GM21576 (cell line): Measurements from ENCODE around the gene ACOT2.
"Not testable (repeated sequence)": the region's sequence is repeated elsewhere in the genome, so short reads cannot be mapped to it uniquely, and the experiment has no call there.

Experiments used
- ATAC-seq: cut with Tn5 transposase; IDR thresholded peaks from one replicate; pipeline ENCODE4 v1.9.1; 2021; ENCODE audit warnings: mild to moderate bottlenecking, moderate library complexity; ENCODE audit not compliant: unreplicated experiment

ACOT2 gene

DNA sequence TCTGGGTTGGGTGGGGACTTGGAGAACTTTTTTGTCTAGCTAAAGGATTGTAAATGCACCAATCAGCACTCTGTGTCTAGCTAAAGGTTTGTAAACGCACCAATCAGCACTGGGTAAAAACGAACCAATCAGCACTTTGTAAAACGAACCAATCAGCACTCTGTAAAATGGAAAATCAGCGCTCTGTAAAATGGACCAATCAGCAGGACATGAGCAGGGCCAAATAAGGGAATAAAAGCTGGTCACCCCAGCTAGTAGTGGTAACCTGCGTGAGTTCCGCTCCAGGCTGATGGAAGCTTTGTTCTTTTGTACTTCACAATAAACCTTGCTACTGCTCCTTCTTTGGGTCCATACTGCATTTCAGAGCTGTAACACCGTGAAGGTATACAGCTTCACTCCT, 1.7 kb upstream of the ACOT2 start:
- no peak for ATAC-seq

DNA sequence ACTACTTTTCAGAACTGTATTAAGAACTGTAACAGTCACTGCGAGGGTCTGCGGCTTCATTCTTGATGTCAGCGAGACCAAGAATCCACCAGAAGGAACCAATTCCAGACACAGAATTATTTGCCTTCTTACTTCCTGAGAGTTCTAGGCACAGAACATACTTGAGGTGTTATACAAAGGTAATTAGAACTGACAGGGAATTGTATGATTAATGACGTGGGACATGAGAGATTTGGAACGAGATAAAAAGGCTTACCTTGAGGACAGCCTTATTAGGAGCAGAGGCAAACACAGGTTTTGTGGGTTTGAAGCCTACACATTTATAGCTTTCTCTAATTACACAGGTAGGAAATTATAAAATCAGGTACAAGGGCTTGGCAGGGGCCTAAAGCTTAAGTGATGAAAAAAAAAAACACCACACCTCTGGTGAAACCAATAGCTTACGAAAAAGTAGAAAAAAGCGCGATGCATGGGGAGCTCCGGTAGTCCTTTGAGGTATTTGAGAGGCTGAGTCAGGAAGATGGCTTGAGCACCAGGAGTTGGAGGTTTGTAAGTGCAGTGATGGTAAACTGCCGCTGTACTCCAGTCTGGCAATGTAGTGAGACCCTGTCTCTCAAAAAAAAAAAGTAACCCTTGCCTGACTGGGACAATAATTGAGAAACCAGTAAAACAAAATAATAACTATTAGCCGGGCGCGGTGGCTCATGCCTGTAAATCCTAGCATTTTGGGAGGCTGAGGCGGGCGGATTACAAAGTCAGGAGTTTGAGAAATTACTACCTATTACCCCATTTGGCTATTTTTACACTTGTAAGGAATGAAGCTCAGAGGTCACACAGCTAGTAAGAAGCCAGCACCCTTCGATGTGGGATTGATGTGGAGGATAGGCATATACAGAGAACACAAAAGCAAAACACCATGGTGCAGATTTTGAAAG, 795 bp upstream of the ACOT2 start:
- no peak for ATAC-seq

DNA sequence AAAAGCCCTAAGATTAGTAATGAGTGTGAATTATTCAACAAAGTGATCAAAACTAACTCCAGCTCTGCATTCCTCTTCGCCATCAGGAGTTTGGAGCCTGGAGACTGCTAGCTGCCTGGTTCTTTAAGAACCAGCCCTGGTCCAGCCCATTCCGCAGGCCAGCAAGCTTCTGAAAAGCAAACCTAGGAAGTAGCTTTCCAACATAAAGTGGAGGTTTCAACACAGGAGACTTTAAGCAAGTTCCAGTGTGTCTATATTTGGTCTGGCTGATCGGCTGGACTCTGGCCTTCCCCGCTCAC, 178 bp upstream of the ACOT2 start:
- not testable (repeated sequence) for ATAC-seq

GRCh38 chr14:73570913-73571312, 1.9 kb downstream of the ACOT2 start:
- not testable (repeated sequence) for ATAC-seq

DNA sequence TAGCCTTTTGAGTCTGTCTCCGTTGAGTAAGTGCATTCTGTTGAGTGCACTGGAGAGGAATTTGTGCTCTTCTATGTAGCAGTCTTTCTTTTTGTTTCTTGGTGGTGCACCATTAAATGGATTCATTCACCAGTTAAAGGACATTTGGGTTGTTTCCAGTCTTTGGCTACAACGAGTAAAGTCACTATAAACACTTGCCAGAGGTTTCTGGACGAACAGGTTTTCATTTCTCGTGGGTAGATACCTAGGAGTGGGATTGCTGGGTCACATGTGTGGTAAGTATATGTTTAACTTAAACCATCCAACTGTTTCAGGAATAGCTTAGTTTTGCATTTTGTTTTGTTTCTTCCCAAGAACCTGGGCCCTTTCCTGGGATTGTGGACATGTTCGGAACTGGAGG, 4.0 kb downstream of the ACOT2 start:
- ATAC-seq, result not testable (repeated sequence)

GRCh38 chr14:73573740-73574139, 4.7 kb downstream of the ACOT2 start:
- not testable (repeated sequence) for ATAC-seq

- not testable (repeated sequence) for ATAC-seq
These were observed 5.2 kb downstream of the ACOT2 start for GRCh38 chr14:73574251-73574650.

DNA sequence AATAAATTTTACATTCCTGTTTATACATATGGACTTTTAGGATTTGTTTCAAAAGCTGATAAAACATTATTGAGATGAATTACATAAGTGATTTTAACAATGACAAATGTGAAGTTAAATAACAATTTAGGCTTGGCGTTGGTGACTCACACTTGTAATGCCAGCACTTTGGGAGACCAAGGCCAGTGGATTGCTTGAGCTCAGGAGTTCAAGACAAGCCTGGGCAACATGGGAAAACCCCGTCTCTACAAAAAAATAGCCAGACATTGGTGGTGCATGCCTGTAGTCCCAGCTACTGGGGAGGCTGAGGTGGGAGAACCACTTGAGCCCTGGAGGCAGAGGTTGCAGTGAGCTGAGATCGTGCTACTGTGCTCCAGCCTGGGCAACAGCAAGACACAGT, 7.4 kb downstream of the ACOT2 start:
- no peak for ATAC-seq

DNA sequence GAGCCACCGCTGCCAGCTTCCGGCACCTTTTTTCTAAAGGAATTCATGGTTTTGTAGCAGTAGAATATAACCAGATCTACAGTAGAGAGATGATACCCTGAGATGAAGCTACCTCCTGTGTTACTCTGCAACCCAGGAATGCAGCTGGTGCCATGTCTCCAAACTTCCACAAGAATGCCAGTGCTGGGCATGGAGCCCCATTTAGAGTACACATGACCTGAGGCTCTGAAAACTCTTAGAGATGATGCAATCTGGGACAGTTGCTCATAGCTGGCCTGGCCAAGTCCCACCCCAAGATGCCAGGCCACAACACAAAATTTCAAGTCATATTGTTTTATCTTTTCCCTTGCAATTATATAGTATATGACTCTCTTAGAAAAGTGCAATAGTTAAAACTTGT, 8.2 kb downstream of the ACOT2 start:
- not testable (repeated sequence) for ATAC-seq

GRCh38 chr14:73582102-73582979, 13.3 kb downstream of the ACOT2 start:
- ATAC-seq, result not testable (repeated sequence)

DNA sequence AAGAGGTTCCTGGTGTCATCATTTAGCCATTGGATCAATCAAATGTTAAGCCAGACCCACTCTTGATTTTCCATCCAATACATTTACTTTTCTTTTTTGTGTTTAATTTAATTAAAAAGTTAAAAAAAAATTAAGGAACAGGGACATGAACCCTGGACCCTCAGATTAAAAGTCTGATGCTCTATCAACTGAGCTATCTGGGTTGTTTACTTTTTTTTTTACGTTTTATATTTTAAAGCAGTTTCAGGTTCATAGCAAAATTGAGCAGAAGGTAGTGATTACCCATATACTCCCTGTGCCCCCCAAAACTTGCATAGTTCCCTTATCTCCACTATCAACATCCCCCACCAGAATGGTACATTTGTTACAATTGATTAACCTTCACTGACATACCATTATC, 19.7 kb downstream of the ACOT2 start:
- ATAC-seq, result no peak

- ATAC-seq, result no peak
These were observed 20.1 kb downstream of the ACOT2 start for GRCh38 chr14:73589116-73589515.

GRCh38 chr14:73590673-73591004, 21.6 kb downstream of the ACOT2 start:
- ATAC-seq, result not testable (repeated sequence)

DNA sequence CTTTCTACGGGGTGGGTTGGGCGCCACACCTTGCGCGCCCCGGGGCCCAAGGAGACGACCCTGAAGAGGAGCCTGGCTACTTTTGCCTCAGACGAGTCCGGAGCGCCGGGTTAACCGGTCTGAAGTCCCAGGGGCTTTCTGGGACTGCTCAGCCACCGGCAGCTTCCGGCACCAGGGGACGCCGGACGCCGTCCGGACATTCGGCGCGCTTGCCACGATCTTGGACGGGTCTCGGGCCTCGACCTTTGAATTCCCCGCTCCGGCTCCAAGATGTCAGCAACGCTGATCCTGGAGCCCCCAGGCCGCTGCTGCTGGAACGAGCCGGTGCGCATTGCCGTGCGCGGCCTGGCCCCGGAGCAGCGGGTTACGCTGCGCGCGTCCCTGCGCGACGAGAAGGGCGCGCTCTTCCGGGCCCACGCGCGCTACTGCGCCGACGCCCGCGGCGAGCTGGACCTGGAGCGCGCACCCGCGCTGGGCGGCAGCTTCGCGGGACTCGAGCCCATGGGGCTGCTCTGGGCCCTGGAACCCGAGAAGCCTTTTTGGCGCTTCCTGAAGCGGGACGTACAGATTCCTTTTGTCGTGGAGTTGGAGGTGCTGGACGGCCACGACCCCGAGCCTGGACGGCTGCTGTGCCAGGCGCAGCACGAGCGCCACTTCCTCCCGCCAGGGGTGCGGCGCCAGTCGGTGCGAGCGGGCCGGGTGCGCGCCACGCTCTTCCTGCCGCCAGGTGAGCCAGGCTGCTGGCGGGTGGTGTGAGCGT, 22.9 kb downstream of the ACOT2 start, which contains the start of gene ACOT4:
ACOT4 (plus strand) TSS at position 184 of the 760 bp plus-strand sequence; CDS start at position 271, 87 bp downstream.
- no peak for ATAC-seq

GRCh38 chr14:73594491-73594890, 25.5 kb downstream of the ACOT2 start:
- no peak for ATAC-seq

DNA sequence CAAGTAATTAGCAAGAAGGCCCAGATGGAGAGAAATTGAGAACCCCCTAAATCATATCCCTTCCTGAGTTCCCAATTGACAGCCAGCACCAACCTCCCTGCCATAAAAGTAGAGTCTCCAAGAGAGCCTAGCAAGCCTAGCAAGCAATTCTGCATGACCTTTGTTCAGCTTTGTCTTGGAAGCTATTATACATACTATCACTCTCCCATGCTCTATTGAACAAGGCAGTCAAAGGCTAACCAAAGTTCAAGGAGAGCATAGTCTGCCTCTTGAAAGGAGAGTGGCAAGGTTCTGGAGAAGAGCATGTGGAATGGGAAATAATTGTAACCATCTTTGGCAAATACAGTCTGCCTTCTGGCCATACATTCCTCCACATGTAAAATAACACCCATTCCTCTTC, 30.5 kb downstream of the ACOT2 start:
- ATAC-seq, result no peak

- ATAC-seq, result no peak
These were observed 34.0 kb downstream of the ACOT2 start for GRCh38 chr14:73602994-73603393.

DNA sequence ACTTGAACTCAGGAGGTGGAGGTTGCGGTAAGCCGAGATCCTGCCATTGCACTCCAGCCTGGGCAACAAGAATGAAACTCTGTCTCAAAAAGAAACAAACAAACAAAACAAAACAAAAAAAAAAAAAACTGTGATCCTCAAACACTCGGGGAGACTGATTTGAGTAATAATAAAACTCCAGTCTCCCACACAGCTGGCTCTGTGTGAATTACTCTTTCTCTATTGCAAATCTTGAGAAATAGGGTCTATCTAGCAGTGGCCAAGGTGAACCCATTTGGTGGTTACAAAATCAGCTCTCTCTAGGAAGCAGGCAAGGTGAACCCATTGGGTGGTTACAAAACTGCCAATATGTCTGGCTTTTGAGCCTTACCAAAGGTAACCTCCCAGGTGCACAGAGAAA, 37.3 kb downstream of the ACOT2 start:
- ATAC-seq, result no peak

DNA sequence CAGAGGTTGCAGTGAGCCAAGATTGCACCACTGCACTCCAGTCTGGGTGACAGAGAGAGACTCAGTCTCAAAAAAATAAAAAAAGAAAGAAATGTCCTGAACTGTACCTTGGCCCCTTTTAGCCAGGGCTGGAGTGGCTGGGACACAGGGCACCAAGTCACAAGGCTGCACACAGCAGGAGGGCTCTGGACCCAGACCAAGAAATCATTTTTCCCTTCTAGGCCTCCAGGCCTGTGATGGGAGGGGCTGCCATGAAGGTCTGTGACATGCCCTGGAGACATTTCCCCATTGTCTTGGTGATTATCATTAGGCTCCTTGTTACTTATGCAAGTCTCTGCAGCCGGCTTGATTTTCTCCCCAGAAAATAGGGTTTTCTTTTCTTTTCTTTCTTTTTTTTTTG, 38.2 kb downstream of the ACOT2 start:
- ATAC-seq, result no peak

DNA sequence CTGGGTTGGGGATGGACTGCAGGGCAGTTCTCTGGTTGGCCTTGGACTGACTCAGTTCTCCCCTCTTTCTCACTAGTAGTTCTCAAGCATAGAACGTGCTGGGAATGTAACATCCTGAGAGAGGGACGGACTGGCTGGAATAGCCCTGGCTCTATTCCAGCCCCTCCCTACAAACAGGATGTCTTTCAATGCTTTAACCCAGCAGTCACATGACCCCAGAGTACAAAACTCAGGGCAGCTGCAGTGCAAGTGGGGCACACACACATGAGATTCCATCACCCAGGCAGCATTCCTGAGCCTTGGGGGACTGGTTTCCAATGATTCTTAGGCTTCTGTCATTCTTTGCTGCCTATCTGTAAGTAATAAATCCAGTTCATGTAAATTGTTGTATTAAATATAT, 41.7 kb downstream of the ACOT2 start:
- ATAC-seq, result no peak
